GM12878 (cell line): ENCODE measurements around the gene TAF3.

Experiments used
- BCL3 ChIP-seq: IDR thresholded peaks from 2 replicates; pipeline ENCODE4 v1.6.1; 2011; ENCODE audit warnings: borderline replicate concordance, low read depth, mild to moderate bottlenecking, moderate library complexity, low read length; ENCODE audit not compliant: insufficient read depth, poor library complexity, severe bottlenecking
- JUNB ChIP-seq: IDR thresholded peaks from 2 replicates; pipeline ENCODE4 v1.6.1; 2016; ENCODE audit warnings: antibody characterized with exemption, mild to moderate bottlenecking
- POU2F2 ChIP-seq: IDR thresholded peaks from 3 replicates; pipeline ENCODE4 v1.6.1; 2011; ENCODE audit warnings: low read depth, mild to moderate bottlenecking, low read length, borderline replicate concordance
- SPI1 ChIP-seq: IDR thresholded peaks from 2 replicates; pipeline ENCODE4 v1.6.1; 2011; ENCODE audit warnings: low read depth, mild to moderate bottlenecking, low read length, moderate library complexity, borderline replicate concordance; ENCODE audit not compliant: insufficient read depth

GRCh38 chr10:7944537-7944936 is 126.2 kb downstream of the TAF3 start:
- TF ChIP-seq SPI1 (no peak), BCL3 (no peak), JUNB (no peak), POU2F2 (no peak)
